SK-N-SH treated with all-trans-retinoic acid at 6 μM for 48 hours (cell line): ENCODE measurements around the gene PHACTR3.

Source experiments
- BACH2 ChIP-seq: fragments of 250-450 bp; sonication (Bioruptor Pico); IDR thresholded peaks from 2 replicates; pipeline ENCODE4 v1.9.0; 2021; ENCODE audit warnings: mild to moderate bottlenecking, borderline replicate concordance
- TCF4 ChIP-seq: fragments of 250-450 bp; sonication (Bioruptor Pico); IDR thresholded peaks from 2 replicates; pipeline ENCODE4 v1.8.0; 2021; ENCODE audit warnings: mild to moderate bottlenecking, moderate library complexity, borderline replicate concordance
- TOX ChIP-seq: fragments of 250-450 bp; sonication (Bioruptor Pico); IDR thresholded peaks from 2 replicates; pipeline ENCODE4 v1.8.0; 2021; ENCODE audit warnings: mild to moderate bottlenecking, moderate library complexity, borderline replicate concordance
- ZFP3 ChIP-seq: fragments of 250-450 bp; sonication (Bioruptor Pico); IDR thresholded peaks from 2 replicates; pipeline ENCODE4 v1.5.0; 2020; ENCODE audit warnings: mild to moderate bottlenecking, moderate library complexity
- ZNF70 ChIP-seq: fragments of 450-650 bp; formaldehyde crosslinking; IDR thresholded peaks from 2 replicates; pipeline ENCODE4 v1.5.0; 2020; ENCODE audit warnings: mild to moderate bottlenecking, moderate library complexity
- ZNF8 ChIP-seq: fragments of 450-650 bp; formaldehyde crosslinking; IDR thresholded peaks from 2 replicates; pipeline ENCODE4 v1.5.0; 2020; ENCODE audit warnings: mild to moderate bottlenecking, moderate library complexity
- TF ChIP-seq, protein P1 (sequence below): fragments of 250-450 bp; sonication (Bioruptor Pico); IDR thresholded peaks from 2 replicates; pipeline ENCODE4 v1.8.0; 2020; ENCODE audit warnings: mild to moderate bottlenecking, moderate library complexity, borderline replicate concordance
- TF ChIP-seq, protein P2 (sequence below): fragments of 250-450 bp; sonication (Bioruptor Pico); IDR thresholded peaks from 2 replicates; pipeline ENCODE4 v1.5.1; 2020; ENCODE audit warnings: low read depth, mild to moderate bottlenecking, moderate library complexity
- TF ChIP-seq, protein P3 (sequence below): fragments of 250-450 bp; sonication (Bioruptor Pico); IDR thresholded peaks from 2 replicates; pipeline ENCODE4 v1.5.0; 2020; ENCODE audit warnings: mild to moderate bottlenecking, moderate library complexity
- TF ChIP-seq, protein P4 (sequence below): fragments of 250-450 bp; sonication (Bioruptor Pico); IDR thresholded peaks from 2 replicates; pipeline ENCODE4 v1.5.1; 2021; ENCODE audit warnings: mild to moderate bottlenecking, moderate library complexity

GRCh38 chr20:59565768-59566461, 38.4 kb upstream of the PHACTR3 start:
- TF ChIP-seq ZFP3 (CRISPR knock-in tag) (no peak), BACH2 (no peak), ZNF70 (CRISPR knock-in tag) (no peak), TOX (CRISPR knock-in tag) (no peak), TCF4 (CRISPR knock-in tag) (no peak), ZNF8 (CRISPR knock-in tag) (no peak)
- TF ChIP-seq, protein P1, sequence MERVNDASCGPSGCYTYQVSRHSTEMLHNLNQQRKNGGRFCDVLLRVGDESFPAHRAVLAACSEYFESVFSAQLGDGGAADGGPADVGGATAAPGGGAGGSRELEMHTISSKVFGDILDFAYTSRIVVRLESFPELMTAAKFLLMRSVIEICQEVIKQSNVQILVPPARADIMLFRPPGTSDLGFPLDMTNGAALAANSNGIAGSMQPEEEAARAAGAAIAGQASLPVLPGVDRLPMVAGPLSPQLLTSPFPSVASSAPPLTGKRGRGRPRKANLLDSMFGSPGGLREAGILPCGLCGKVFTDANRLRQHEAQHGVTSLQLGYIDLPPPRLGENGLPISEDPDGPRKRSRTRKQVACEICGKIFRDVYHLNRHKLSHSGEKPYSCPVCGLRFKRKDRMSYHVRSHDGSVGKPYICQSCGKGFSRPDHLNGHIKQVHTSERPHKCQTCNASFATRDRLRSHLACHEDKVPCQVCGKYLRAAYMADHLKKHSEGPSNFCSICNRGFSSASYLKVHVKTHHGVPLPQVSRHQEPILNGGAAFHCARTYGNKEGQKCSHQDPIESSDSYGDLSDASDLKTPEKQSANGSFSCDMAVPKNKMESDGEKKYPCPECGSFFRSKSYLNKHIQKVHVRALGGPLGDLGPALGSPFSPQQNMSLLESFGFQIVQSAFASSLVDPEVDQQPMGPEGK (CRISPR knock-in tag), result no peak
- TF ChIP-seq, protein P2, sequence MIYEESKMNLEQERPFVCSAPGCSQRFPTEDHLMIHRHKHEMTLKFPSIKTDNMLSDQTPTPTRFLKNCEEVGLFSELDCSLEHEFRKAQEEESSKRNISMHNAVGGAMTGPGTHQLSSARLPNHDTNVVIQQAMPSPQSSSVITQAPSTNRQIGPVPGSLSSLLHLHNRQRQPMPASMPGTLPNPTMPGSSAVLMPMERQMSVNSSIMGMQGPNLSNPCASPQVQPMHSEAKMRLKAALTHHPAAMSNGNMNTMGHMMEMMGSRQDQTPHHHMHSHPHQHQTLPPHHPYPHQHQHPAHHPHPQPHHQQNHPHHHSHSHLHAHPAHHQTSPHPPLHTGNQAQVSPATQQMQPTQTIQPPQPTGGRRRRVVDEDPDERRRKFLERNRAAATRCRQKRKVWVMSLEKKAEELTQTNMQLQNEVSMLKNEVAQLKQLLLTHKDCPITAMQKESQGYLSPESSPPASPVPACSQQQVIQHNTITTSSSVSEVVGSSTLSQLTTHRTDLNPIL (CRISPR knock-in tag), result no peak
- TF ChIP-seq, protein P3, sequence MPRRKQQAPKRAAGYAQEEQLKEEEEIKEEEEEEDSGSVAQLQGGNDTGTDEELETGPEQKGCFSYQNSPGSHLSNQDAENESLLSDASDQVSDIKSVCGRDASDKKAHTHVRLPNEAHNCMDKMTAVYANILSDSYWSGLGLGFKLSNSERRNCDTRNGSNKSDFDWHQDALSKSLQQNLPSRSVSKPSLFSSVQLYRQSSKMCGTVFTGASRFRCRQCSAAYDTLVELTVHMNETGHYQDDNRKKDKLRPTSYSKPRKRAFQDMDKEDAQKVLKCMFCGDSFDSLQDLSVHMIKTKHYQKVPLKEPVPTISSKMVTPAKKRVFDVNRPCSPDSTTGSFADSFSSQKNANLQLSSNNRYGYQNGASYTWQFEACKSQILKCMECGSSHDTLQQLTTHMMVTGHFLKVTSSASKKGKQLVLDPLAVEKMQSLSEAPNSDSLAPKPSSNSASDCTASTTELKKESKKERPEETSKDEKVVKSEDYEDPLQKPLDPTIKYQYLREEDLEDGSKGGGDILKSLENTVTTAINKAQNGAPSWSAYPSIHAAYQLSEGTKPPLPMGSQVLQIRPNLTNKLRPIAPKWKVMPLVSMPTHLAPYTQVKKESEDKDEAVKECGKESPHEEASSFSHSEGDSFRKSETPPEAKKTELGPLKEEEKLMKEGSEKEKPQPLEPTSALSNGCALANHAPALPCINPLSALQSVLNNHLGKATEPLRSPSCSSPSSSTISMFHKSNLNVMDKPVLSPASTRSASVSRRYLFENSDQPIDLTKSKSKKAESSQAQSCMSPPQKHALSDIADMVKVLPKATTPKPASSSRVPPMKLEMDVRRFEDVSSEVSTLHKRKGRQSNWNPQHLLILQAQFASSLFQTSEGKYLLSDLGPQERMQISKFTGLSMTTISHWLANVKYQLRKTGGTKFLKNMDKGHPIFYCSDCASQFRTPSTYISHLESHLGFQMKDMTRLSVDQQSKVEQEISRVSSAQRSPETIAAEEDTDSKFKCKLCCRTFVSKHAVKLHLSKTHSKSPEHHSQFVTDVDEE (CRISPR knock-in tag), result no peak
- TF ChIP-seq, protein P4, sequence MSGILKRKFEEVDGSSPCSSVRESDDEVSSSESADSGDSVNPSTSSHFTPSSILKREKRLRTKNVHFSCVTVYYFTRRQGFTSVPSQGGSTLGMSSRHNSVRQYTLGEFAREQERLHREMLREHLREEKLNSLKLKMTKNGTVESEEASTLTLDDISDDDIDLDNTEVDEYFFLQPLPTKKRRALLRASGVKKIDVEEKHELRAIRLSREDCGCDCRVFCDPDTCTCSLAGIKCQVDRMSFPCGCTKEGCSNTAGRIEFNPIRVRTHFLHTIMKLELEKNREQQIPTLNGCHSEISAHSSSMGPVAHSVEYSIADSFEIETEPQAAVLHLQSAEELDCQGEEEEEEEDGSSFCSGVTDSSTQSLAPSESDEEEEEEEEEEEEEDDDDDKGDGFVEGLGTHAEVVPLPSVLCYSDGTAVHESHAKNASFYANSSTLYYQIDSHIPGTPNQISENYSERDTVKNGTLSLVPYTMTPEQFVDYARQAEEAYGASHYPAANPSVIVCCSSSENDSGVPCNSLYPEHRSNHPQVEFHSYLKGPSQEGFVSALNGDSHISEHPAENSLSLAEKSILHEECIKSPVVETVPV (CRISPR knock-in tag), result no peak
